ENCODE results near the gene ARSB. TPM values are rescaled to one million over a fixed set of nuclear protein-coding genes. Genes with fewer than 3 reads are reported as not detected.

Gene ARSB
- total and polyA plus RNA-seq, 9 donors, result 3.1 to 10.6 (median 7.6) TPM

DNA sequence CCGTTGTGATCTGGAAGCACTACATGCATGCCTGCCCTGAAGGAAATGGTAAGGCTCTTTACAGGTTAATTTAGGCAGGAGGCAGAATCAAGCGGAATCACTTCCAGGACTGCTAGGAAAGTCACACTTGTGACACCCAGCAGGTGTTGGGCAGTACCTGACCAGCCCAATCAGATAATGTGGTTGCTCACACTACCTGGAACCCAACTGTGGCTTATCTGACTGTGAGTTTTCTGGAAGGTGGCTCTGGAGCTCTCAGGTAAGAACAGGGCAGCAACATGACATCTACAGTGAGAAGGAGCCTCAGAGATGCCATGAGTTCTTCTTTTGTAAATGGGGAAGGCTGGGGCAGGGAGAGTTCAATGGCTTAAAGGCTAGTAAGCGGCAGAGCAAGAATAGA is 146.4 kb downstream of the ARSB start:
- H3K27ac ChIP-seq, result no peak overlapping the region

DNA sequence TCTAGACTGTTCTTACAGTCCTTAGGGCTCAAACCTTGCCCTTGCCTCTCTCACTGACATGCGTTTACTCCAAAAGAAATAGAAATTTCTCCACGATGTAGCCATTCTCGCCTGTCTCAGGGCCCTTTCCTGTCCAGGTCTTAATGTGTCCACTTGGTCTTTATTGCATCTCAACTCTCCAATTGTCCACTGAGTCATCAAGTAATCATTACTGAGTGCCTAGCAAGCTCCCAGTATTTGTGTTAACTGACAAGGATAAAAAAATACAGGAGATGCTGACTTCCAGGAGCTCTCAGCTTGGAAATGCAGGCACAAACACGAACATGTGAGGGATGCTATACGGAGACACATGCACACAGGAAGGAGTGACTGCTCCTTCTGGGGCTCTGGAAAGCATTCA is 147.3 kb downstream of the ARSB start:
- H3K4me1 ChIP-seq (ENCODE audit: insufficient read depth), result no peaks in the 10 kb centered on the region
- no peak overlapping the region for H3K27ac ChIP-seq
- H3K4me3 ChIP-seq, result no peak overlapping the region
- H3K27me3 ChIP-seq, result no peaks in the 10 kb centered on the region
- DNase-seq, result no peak
- TF ChIP-seq, protein P1, sequence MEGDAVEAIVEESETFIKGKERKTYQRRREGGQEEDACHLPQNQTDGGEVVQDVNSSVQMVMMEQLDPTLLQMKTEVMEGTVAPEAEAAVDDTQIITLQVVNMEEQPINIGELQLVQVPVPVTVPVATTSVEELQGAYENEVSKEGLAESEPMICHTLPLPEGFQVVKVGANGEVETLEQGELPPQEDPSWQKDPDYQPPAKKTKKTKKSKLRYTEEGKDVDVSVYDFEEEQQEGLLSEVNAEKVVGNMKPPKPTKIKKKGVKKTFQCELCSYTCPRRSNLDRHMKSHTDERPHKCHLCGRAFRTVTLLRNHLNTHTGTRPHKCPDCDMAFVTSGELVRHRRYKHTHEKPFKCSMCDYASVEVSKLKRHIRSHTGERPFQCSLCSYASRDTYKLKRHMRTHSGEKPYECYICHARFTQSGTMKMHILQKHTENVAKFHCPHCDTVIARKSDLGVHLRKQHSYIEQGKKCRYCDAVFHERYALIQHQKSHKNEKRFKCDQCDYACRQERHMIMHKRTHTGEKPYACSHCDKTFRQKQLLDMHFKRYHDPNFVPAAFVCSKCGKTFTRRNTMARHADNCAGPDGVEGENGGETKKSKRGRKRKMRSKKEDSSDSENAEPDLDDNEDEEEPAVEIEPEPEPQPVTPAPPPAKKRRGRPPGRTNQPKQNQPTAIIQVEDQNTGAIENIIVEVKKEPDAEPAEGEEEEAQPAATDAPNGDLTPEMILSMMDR (IDR thresholded peaks at IDR 0.05), result no peak
- no peak for TF ChIP-seq EP300 (IDR thresholded peaks at IDR 0.05)
- no peak for TF ChIP-seq POLR2A (IDR thresholded peaks at IDR 0.05)
- intact Hi-C loops (cut with DNase I), result no loop called here
- 92 to 95% (median 93%) methylated on average over 5 of the region's 5 CpGs for WGBS, 3 donors
- H3K36me3 ChIP-seq, result no peaks in the 10 kb centered on the region
- no peaks in the 10 kb centered on the region for H3K9me3 ChIP-seq

More for the DNA sequence above, 146.4 kb downstream of the ARSB start:
- Histone ChIP-seq H3K4me3 (no peak overlapping the region), H3K27me3 (no peaks in the 10 kb centered on the region), H3K9me3 (no peaks in the 10 kb centered on the region), H3K4me1 (ENCODE audit: insufficient read depth) (no peaks in the 10 kb centered on the region), H3K36me3 (no peaks in the 10 kb centered on the region)
- 95 to 99% (median 96%) methylated on average over 3 of the region's 3 CpGs for WGBS, 3 donors
- intact Hi-C loops (cut with DNase I), result no loop called here
- TF ChIP-seq EP300 (IDR thresholded peaks at IDR 0.05), result no peak
- TF ChIP-seq, protein P1 (IDR thresholded peaks at IDR 0.05), result no peak
- no peak for TF ChIP-seq POLR2A (IDR thresholded peaks at IDR 0.05)
- DNase-seq, result no peak

DNA sequence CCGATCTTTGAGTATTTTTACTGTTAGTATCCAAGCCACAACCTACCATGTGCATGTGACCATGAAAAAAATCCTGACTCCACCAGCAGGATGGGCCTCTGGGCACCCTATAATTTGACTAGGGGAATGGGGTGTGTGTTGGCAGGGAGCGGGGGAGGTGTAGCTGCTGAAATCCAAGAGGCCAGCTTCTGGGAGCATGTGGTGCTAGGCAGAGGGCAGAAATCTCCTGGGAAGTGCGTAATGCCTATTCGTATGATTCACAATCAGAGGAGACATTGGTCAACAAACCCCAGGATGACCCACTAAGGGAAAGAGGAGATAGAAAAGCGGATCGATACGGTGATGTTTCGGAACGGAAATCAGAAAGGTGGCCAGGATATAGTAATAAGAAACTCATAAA is 149.9 kb downstream of the ARSB start:
- H3K4me1 ChIP-seq (ENCODE audit: insufficient read depth), result peaks cover 8% of the 10 kb centered on the region
- DNase-seq, result no peak
- no peak overlapping the region for H3K4me3 ChIP-seq
- no peaks in the 10 kb centered on the region for H3K36me3 ChIP-seq
- H3K27ac ChIP-seq, result no peak overlapping the region
- intact Hi-C loops (cut with DNase I), result no loop called here
- no peak for TF ChIP-seq POLR2A (IDR thresholded peaks at IDR 0.05)
- no peak for TF ChIP-seq EP300 (IDR thresholded peaks at IDR 0.05)
- TF ChIP-seq, protein P1 (IDR thresholded peaks at IDR 0.05), result no peak
- no peaks in the 10 kb centered on the region for H3K27me3 ChIP-seq
- H3K9me3 ChIP-seq, result no peaks in the 10 kb centered on the region
- WGBS, 3 donors, result 92 to 98% (median 96%) methylated on average over 9 of the region's 9 CpGs

DNA sequence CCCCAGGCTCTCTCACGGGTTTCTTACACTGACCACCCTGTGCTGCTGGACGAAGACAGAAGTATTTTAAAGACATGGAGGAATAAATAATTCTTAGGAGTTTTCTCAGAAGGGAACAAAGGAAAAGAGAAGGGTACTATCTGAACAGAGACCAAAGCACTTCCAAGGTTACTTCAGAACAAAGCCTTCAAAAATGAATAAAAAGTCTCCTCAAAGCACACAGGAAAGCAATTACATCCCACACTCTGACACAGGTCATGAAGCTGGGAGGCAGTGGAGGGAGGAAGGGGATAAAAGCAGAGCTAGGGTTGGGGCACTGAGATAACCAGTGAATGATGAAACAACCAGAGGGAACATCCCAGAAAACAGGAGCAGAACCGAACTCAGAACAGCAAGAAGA is 151.8 kb downstream of the ARSB start:
- WGBS, 3 donors, result 39 to 58% (median 42%) methylated on average over 3 of the region's 3 CpGs
- no peak for DNase-seq
- TF ChIP-seq EP300 (IDR thresholded peaks at IDR 0.05) (no peak), POLR2A (IDR thresholded peaks at IDR 0.05) (no peak)
- TF ChIP-seq, protein P1 (IDR thresholded peaks at IDR 0.05), result no peak
- no peaks in the 10 kb centered on the region for H3K27me3 ChIP-seq
- no peaks in the 10 kb centered on the region for H3K9me3 ChIP-seq
- peaks cover 10% of the 10 kb centered on the region for H3K4me1 ChIP-seq (ENCODE audit: insufficient read depth)
- no peak overlapping the region for H3K27ac ChIP-seq
- H3K36me3 ChIP-seq, result no peaks in the 10 kb centered on the region
- no peak overlapping the region for H3K4me3 ChIP-seq
- intact Hi-C loops (cut with DNase I), result no loop called here
